Aortic smooth muscle cell (primary cell): ENCODE data around the gene TMEM203. TPM values are rescaled to one million over a fixed set of nuclear protein-coding genes. Genes with fewer than 3 reads are reported as not detected.

ENCODE experiments used
- total RNA-seq: library from RNA; depleted of rRNA; stranded (reverse); fragments of >200 nt; gene quantifications from 2 replicates; pipeline ENCODE4 v1.2.3, GENCODE V29; 2014

TMEM203 gene
- total RNA-seq, 1 donor from 2014 or later: 28.7 TPM

Other genes starting within 250 kb of the TMEM203 start
- 9.8 and 21.8 TPM in 2 replicates for gene PTGDS, start 228.1 kb downstream of the TMEM203 start, total RNA-seq
- gene LCNL1, start 222.7 kb downstream of the TMEM203 start, total RNA-seq: 0.44 and 1.6 TPM in 2 replicates
- 11.6 and 15.6 TPM in 2 replicates for gene PAXX, start 213.2 kb downstream of the TMEM203 start, total RNA-seq
- gene CLIC3, start 209.1 kb downstream of the TMEM203 start, total RNA-seq: 4.8 and 5.2 TPM in 2 replicates
- gene ABCA2, start 177.4 kb downstream of the TMEM203 start, total RNA-seq: 33.4 and 40.3 TPM in 2 replicates
- not detected in 2 replicates for gene FUT7, start 173.6 kb downstream of the TMEM203 start, total RNA-seq
- 21.4 and 28.4 TPM in 2 replicates for gene NPDC1, start 159.5 kb downstream of the TMEM203 start, total RNA-seq
- not detected in 2 replicates for gene ENTPD2, start 151.6 kb downstream of the TMEM203 start, total RNA-seq
- gene SAPCD2, start 135.1 kb downstream of the TMEM203 start, total RNA-seq: 5.1 and 7.7 TPM in 2 replicates
- gene UAP1L1, start 128.1 kb downstream of the TMEM203 start, total RNA-seq: 14.0 and 19.0 TPM in 2 replicates
- 84.3 and 90.3 TPM in 2 replicates for gene MAN1B1, start 118.7 kb downstream of the TMEM203 start, total RNA-seq
- 83.8 and 87.8 TPM in 2 replicates for gene DPP7, start 90.9 kb downstream of the TMEM203 start, total RNA-seq
- gene GRIN1, start 66.5 kb downstream of the TMEM203 start, total RNA-seq: 0.06 and 0.13 TPM in 2 replicates
- not detected in 2 replicates for gene LRRC26, start 35.6 kb downstream of the TMEM203 start, total RNA-seq
- not detected in 2 replicates for gene TMEM210, start 33.6 kb downstream of the TMEM203 start, total RNA-seq
- 21.9 and 23.6 TPM in 2 replicates for gene ANAPC2, start 17.1 kb downstream of the TMEM203 start, total RNA-seq
- 73.2 and 78.1 TPM in 2 replicates for gene SSNA1, start 17.0 kb downstream of the TMEM203 start, total RNA-seq
- 5.2 and 5.8 TPM in 2 replicates for gene TPRN, start 4.9 kb downstream of the TMEM203 start, total RNA-seq
- 3.1 and 3.3 TPM in 2 replicates for gene NDOR1, start 52 bp upstream of the TMEM203 start, total RNA-seq
- gene RNF208, start 16.6 kb upstream of the TMEM203 start, total RNA-seq: 0.40 and 0.50 TPM in 2 replicates
- 0.87 and 1.2 TPM in 2 replicates for gene CYSRT1, start 19.5 kb upstream of the TMEM203 start, total RNA-seq
- 0.12 and 0.13 TPM in 2 replicates for gene RNF224, start 21.9 kb upstream of the TMEM203 start, total RNA-seq
- gene SLC34A3, start 25.3 kb upstream of the TMEM203 start, total RNA-seq: 0.06 and 0.13 TPM in 2 replicates
- gene TUBB4B, start 35.6 kb upstream of the TMEM203 start, total RNA-seq: 144 and 225 TPM in 2 replicates
- gene STPG3, start 45.6 kb upstream of the TMEM203 start, total RNA-seq: not detected in 2 replicates
- gene NELFB, start 49.7 kb upstream of the TMEM203 start, total RNA-seq: 44.7 and 51.8 TPM in 2 replicates
- gene TOR4A, start 72.1 kb upstream of the TMEM203 start, total RNA-seq: 35.2 and 35.7 TPM in 2 replicates
- gene NRARP, start 96.6 kb upstream of the TMEM203 start, total RNA-seq: 0.25 and 0.53 TPM in 2 replicates
- gene EXD3, start 217.5 kb upstream of the TMEM203 start, total RNA-seq: 7.1 and 8.6 TPM in 2 replicates
- 0.53 and 0.56 TPM in 2 replicates for gene NOXA1, start 217.7 kb upstream of the TMEM203 start, total RNA-seq
- under 0.01 and 0.06 TPM in 2 replicates for gene ENTPD8, start 235.7 kb upstream of the TMEM203 start, total RNA-seq